ENCODE results near the gene RIPPLY1. TPM values are rescaled to one million over a fixed set of nuclear protein-coding genes. Genes with fewer than 3 reads are reported as not detected.
A peak's percentile ranks its signal among the peaks of the same experiment; 100 is the strongest.
"Not testable (repeated sequence)": the region's sequence is repeated elsewhere in the genome, so short reads cannot be mapped to it uniquely, and the experiment has no call there.

The RIPPLY1 gene
- total RNA-seq, 1 donor from 2014 or later, result not detected

GRCh38 chrX:106906361-106906760 is 3.2 kb upstream of the RIPPLY1 start:
- DNase-seq, result no peak

- no peak for DNase-seq
These were observed 2.0 kb upstream of the RIPPLY1 start for GRCh38 chrX:106905064-106905708.

GRCh38 chrX:106903856-106904528 is 851 bp upstream of the RIPPLY1 start:
- DNase-seq, result no peak

- DNase-seq, result no peak
These were observed 457 bp downstream of the RIPPLY1 start for GRCh38 chrX:106902684-106903083.

- DNase-seq, result no peak
These were observed 1.3 kb downstream of the RIPPLY1 start for GRCh38 chrX:106901781-106902219.

- DNase-seq, result no peak
These were observed 1.8 kb downstream of the RIPPLY1 start for GRCh38 chrX:106901341-106901740.

GRCh38 chrX:106899841-106900240 is 3.3 kb downstream of the RIPPLY1 start:
- no peak for DNase-seq

- no peak for DNase-seq
These were observed 3.9 kb downstream of the RIPPLY1 start for GRCh38 chrX:106899276-106899675.

- DNase-seq, result no peak
These were observed 4.7 kb downstream of the RIPPLY1 start for GRCh38 chrX:106898462-106898861.

- DNase-seq, result no peak
These were observed 5.9 kb downstream of the RIPPLY1 start for GRCh38 chrX:106897259-106897658.

GRCh38 chrX:106894978-106895452 is 8.1 kb downstream of the RIPPLY1 start:
- DNase-seq, result no peak

GRCh38 chrX:106894392-106894909 is 8.7 kb downstream of the RIPPLY1 start:
- DNase-seq, result peak; percentile 4

- no peak for DNase-seq
These were observed 11.2 kb downstream of the RIPPLY1 start for GRCh38 chrX:106891762-106892460.

- DNase-seq, result no peak
These were observed 13.7 kb downstream of the RIPPLY1 start for GRCh38 chrX:106889468-106889867.

GRCh38 chrX:106875151-106875550 is 28.0 kb downstream of the RIPPLY1 start:
- DNase-seq, result peak; percentile 3

- no peak for DNase-seq
These were observed 29.1 kb downstream of the RIPPLY1 start for GRCh38 chrX:106874075-106874474.

GRCh38 chrX:106872796-106873195 is 30.3 kb downstream of the RIPPLY1 start:
- DNase-seq, result not testable (repeated sequence)

- no peak for DNase-seq
These were observed 39.4 kb downstream of the RIPPLY1 start for GRCh38 chrX:106863697-106864096.

- DNase-seq, result no peak
These were observed 40.0 kb downstream of the RIPPLY1 start for GRCh38 chrX:106862972-106863688.
